ENCODE data around the gene EDIL3. TPM values are rescaled to one million over a fixed set of nuclear protein-coding genes. Genes with fewer than 3 reads are reported as not detected.

EDIL3 gene
- total RNA-seq, 1 experiment from 2014 or later, result 7.2 TPM

GRCh38 chr5:84419742-84420141 is 35.1 kb upstream of the EDIL3 start:
- Histone ChIP-seq H3F3A (ENCODE audit: insufficient read depth, low read depth) (no peaks in the 10 kb centered on the region), H4K20me1 (ENCODE audit: insufficient read depth) (no peaks in the 10 kb centered on the region), H3K27ac (no peak overlapping the region), H3K9me3 (ENCODE audit: insufficient read depth, low read depth) (no peaks in the 10 kb centered on the region), H3K4me3 (no peak overlapping the region), H3K36me3 (ENCODE audit: low read depth) (no peaks in the 10 kb centered on the region), H2AFZ (no peak overlapping the region), H3K79me2 (ENCODE audit: low read depth) (no peaks in the 10 kb centered on the region), H3K27me3 (ENCODE audit: insufficient read depth, low read depth) (no peaks in the 10 kb centered on the region), H3K4me1 (replicated peaks; ENCODE audit: insufficient read depth) (no peaks in the 10 kb centered on the region), H3K9me2 (ENCODE audit: insufficient read depth) (no peaks in the 10 kb centered on the region), H3K4me2 (no peak overlapping the region)
- ChIA-PET POLR2A (ENCODE audit: unreplicated experiment) (no interaction called here), CTCF (no interaction called here)
- TF ChIP-seq CTCF (conservative IDR thresholded peaks at IDR 0.05), result no peak
- no peak for TF ChIP-seq EZH2 (IDR thresholded peaks at IDR 0.05; ENCODE audit: low read depth)
- intact Hi-C loops (cut with micrococcal nuclease; ENCODE audit: unreplicated experiment), result no loop called here
- no peak for DNase-seq
- BruUV-seq (replicated peaks), result no TSS peak

GRCh38 chr5:84411832-84412605 is 27.3 kb upstream of the EDIL3 start:
- TF ChIP-seq CTCF (conservative IDR thresholded peaks at IDR 0.05) (no peak), EZH2 (IDR thresholded peaks at IDR 0.05; ENCODE audit: low read depth) (no peak)
- Histone ChIP-seq H2AFZ (no peak overlapping the region), H3K36me3 (ENCODE audit: low read depth) (no peaks in the 10 kb centered on the region), H3K4me2 (no peak overlapping the region), H3K4me1 (replicated peaks; ENCODE audit: insufficient read depth) (no peaks in the 10 kb centered on the region), H3K27ac (no peak overlapping the region), H3K9me3 (ENCODE audit: insufficient read depth, low read depth) (no peaks in the 10 kb centered on the region), H3K27me3 (ENCODE audit: insufficient read depth, low read depth) (no peaks in the 10 kb centered on the region), H3K4me3 (no peak overlapping the region), H3F3A (ENCODE audit: insufficient read depth, low read depth) (no peaks in the 10 kb centered on the region), H3K79me2 (ENCODE audit: low read depth) (no peaks in the 10 kb centered on the region), H4K20me1 (ENCODE audit: insufficient read depth) (no peaks in the 10 kb centered on the region), H3K9me2 (ENCODE audit: insufficient read depth) (no peaks in the 10 kb centered on the region)
- no TSS peak for BruUV-seq (replicated peaks)
- ChIA-PET POLR2A (ENCODE audit: unreplicated experiment) (interaction anchor here (0.6 kb wide), 1 partner anchor 552 kb away, joined by 4 read pairs; no protein-coding TSS in a partner anchor), CTCF (no interaction called here)
- intact Hi-C loops (cut with micrococcal nuclease; ENCODE audit: unreplicated experiment), result no loop called here
- no peak for DNase-seq

GRCh38 chr5:84406111-84406510 is 21.4 kb upstream of the EDIL3 start:
- H3K27me3 ChIP-seq (ENCODE audit: insufficient read depth, low read depth), result no peaks in the 10 kb centered on the region
- ChIA-PET POLR2A (ENCODE audit: unreplicated experiment) (no interaction called here), CTCF (no interaction called here)
- intact Hi-C loops (cut with micrococcal nuclease; ENCODE audit: unreplicated experiment), result no loop called here
- H3K27ac ChIP-seq, result no peak overlapping the region
- no peaks in the 10 kb centered on the region for H3K9me2 ChIP-seq (ENCODE audit: insufficient read depth)
- TF ChIP-seq CTCF (conservative IDR thresholded peaks at IDR 0.05) (no peak), EZH2 (IDR thresholded peaks at IDR 0.05; ENCODE audit: low read depth) (no peak)
- no peaks in the 10 kb centered on the region for H3K36me3 ChIP-seq (ENCODE audit: low read depth)
- no peaks in the 10 kb centered on the region for H4K20me1 ChIP-seq (ENCODE audit: insufficient read depth)
- no peak overlapping the region for H3K4me3 ChIP-seq
- H3F3A ChIP-seq (ENCODE audit: insufficient read depth, low read depth), result no peaks in the 10 kb centered on the region
- BruUV-seq (replicated peaks), result no TSS peak
- no peak overlapping the region for H3K4me2 ChIP-seq
- no peak for DNase-seq
- no peaks in the 10 kb centered on the region; the same call in 1 of the 2 replicates for H3K4me1 ChIP-seq (replicated peaks; ENCODE audit: insufficient read depth)
- no peak overlapping the region for H2AFZ ChIP-seq
- no peaks in the 10 kb centered on the region for H3K9me3 ChIP-seq (ENCODE audit: insufficient read depth, low read depth)
- no peaks in the 10 kb centered on the region for H3K79me2 ChIP-seq (ENCODE audit: low read depth)
